ENCODE data around the gene CENPM.

The CENPM gene

GRCh38 chr22:41915035-41915785 is 31.7 kb downstream of the CENPM start, which contains the start of gene SHISA8:
Gene SHISA8 (minus strand): TSS chr22:41915074. CDS start chr22:41914667, 407 bp downstream.
- DNase-seq (ENCODE audit: low read depth, low spot score), result no peak

GRCh38 chr22:41914611-41915034 is 32.3 kb downstream of the CENPM start:
- DNase-seq (ENCODE audit: low read depth, low spot score), result no peak

- no peak for DNase-seq (ENCODE audit: low read depth, low spot score)
Measured at GRCh38 chr22:41913842-41914534, 33.0 kb downstream of the CENPM start.

GRCh38 chr22:41913040-41913719 is 33.8 kb downstream of the CENPM start:
- no peak for DNase-seq (ENCODE audit: low read depth, low spot score)

GRCh38 chr22:41912338-41913039 is 34.5 kb downstream of the CENPM start:
- DNase-seq (ENCODE audit: low read depth, low spot score), result no peak

- DNase-seq (ENCODE audit: low read depth, low spot score), result no peak
Measured at GRCh38 chr22:41911001-41911611, 35.8 kb downstream of the CENPM start.

- DNase-seq (ENCODE audit: low read depth, low spot score), result no peak
Measured at GRCh38 chr22:41910050-41911000, 36.6 kb downstream of the CENPM start.

GRCh38 chr22:41909310-41910049 is 37.5 kb downstream of the CENPM start:
- DNase-seq (ENCODE audit: low read depth, low spot score), result no peak

GRCh38 chr22:41908411-41909309 is 38.3 kb downstream of the CENPM start:
- no peak for DNase-seq (ENCODE audit: low read depth, low spot score)

- no peak for DNase-seq (ENCODE audit: low read depth, low spot score)
Measured at GRCh38 chr22:41907436-41908401, 39.2 kb downstream of the CENPM start.

- no peak for DNase-seq (ENCODE audit: low read depth, low spot score)
Measured at GRCh38 chr22:41906822-41907221, 40.1 kb downstream of the CENPM start.

GRCh38 chr22:41905411-41906202 is 41.3 kb downstream of the CENPM start:
- no peak for DNase-seq (ENCODE audit: low read depth, low spot score)

GRCh38 chr22:41904450-41905410 is 42.2 kb downstream of the CENPM start:
- no peak for DNase-seq (ENCODE audit: low read depth, low spot score)

- no peak for DNase-seq (ENCODE audit: low read depth, low spot score)
Measured at GRCh38 chr22:41902932-41903421, 44.0 kb downstream of the CENPM start.

GRCh38 chr22:41902016-41902415 is 44.9 kb downstream of the CENPM start:
- DNase-seq (ENCODE audit: low read depth, low spot score), result no peak

Measured in smooth muscle cell of the brain vasculature (primary cell).